HepG2 (cell line): ENCODE results near the gene KCNC2.

Experiments used
- AFF4 ChIP-seq: sonication (generic); formaldehyde crosslinking; IDR thresholded peaks from 2 replicates; pipeline ENCODE4 v1.4.0; 2020; ENCODE audit warnings: missing genetic modification reagents
- CTCF ChIP-seq: sonication (generic); formaldehyde crosslinking; IDR thresholded peaks from 2 replicates; pipeline ENCODE4 v1.5.0; 2020; ENCODE audit warnings: mild to moderate bottlenecking, missing genetic modification reagents, moderate library complexity
- GABPA ChIP-seq, 2 experiments: IDR thresholded peaks; 2 replicates each; pipeline ENCODE4 v1.6.1; 2011 to 2016; ENCODE audit warnings: low read depth in 2 of 2, low read length in 1 of 2, missing biosample characterization in 1 of 2, missing genetic modification characterization in 1 of 2
- HCFC1 ChIP-seq: fragments of 150-350 bp; IDR thresholded peaks from 2 replicates; pipeline ENCODE4 v1.6.1; 2014; ENCODE audit warnings: low read depth, low read length
- KDM3A ChIP-seq: IDR thresholded peaks from 2 replicates; pipeline ENCODE4 v1.6.1; 2018; ENCODE audit warnings: low read depth, missing compliant biosample characterization
- POLR2A ChIP-seq, 2 experiments: IDR thresholded peaks; 2 replicates each; pipeline ENCODE4 v1.6.1; 2011; ENCODE audit warnings: low read depth in 2 of 2, low read length in 2 of 2, mild to moderate bottlenecking in 1 of 2, moderate library complexity in 1 of 2; ENCODE audit not compliant: insufficient read depth in 1 of 2
- POLR2AphosphoS5 ChIP-seq: IDR thresholded peaks from 2 replicates; pipeline ENCODE4 v1.6.1; 2012; ENCODE audit warnings: low read depth, low read length
- TF ChIP-seq, protein P1 (sequence below): IDR thresholded peaks from 2 replicates; pipeline ENCODE4 v1.6.1; 2018; ENCODE audit warnings: missing genetic modification reagents
- TF ChIP-seq, protein P2 (sequence below): IDR thresholded peaks from 2 replicates; pipeline ENCODE4 v1.6.1; 2016; ENCODE audit warnings: low read depth, borderline replicate concordance

GRCh38 chr12:75212072-75212471 lies 2.4 kb upstream of the KCNC2 start:
- TF ChIP-seq, protein P1, sequence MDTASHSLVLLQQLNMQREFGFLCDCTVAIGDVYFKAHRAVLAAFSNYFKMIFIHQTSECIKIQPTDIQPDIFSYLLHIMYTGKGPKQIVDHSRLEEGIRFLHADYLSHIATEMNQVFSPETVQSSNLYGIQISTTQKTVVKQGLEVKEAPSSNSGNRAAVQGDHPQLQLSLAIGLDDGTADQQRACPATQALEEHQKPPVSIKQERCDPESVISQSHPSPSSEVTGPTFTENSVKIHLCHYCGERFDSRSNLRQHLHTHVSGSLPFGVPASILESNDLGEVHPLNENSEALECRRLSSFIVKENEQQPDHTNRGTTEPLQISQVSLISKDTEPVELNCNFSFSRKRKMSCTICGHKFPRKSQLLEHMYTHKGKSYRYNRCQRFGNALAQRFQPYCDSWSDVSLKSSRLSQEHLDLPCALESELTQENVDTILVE (CRISPR knock-in tag) = no peak
- no peak for TF ChIP-seq KDM3A (CRISPR knock-in tag)
- TF ChIP-seq HCFC1 = no peak
- no peak for TF ChIP-seq GABPA (IDR thresholded peaks at IDR 0.05; ENCODE audit: low read depth, low read length)
- no peak for TF ChIP-seq GABPA (CRISPR knock-in tag; IDR thresholded peaks at IDR 0.05; ENCODE audit: low read depth)
- no peak for TF ChIP-seq POLR2AphosphoS5
- no peak for TF ChIP-seq AFF4 (CRISPR knock-in tag)
- no peak for TF ChIP-seq POLR2A (IDR thresholded peaks at IDR 0.05; ENCODE audit: insufficient read depth in 1 of 2, low read depth in 2 of 2, low read length in 2 of 2)
- no peak for TF ChIP-seq CTCF (CRISPR knock-in tag)
- TF ChIP-seq, protein P2, sequence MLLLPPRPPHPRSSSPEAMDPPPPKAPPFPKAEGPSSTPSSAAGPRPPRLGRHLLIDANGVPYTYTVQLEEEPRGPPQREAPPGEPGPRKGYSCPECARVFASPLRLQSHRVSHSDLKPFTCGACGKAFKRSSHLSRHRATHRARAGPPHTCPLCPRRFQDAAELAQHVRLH (CRISPR knock-in tag) = no peak
